GM21529 (cell line): ENCODE measurements around the gene ARFGEF3.
"Not testable (repeated sequence)": the region's sequence is repeated elsewhere in the genome, so short reads cannot be mapped to it uniquely, and the experiment has no call there.

Experiments
- ATAC-seq: cut with Tn5 transposase; IDR thresholded peaks from one replicate; pipeline ENCODE4 v1.9.1; 2021; ENCODE audit not compliant: unreplicated experiment

Gene ARFGEF3

GRCh38 chr6:138212530-138212929 is 50.8 kb downstream of the ARFGEF3 start:
- ATAC-seq, result not testable (repeated sequence)

- no peak for ATAC-seq
Measured at GRCh38 chr6:138215093-138215782, 53.5 kb downstream of the ARFGEF3 start.

DNA sequence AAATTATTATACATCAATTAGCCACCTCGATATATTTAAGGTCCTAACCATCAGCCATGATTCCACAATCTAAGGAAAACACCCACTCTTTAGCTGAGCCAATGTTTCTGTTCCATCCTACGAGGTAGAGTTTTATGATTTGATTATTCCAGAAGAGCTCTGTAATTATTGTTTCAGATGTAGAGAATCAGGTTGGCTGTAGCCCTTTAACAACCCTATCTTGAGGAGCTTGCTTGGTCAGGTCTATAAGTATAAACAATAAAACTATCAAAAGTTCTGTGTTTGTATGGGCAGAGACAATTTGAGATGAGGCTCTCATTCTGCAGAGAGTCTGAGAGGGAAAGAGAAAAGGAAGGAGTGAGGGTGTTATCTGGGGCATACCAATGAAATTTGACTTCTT is 56.7 kb downstream of the ARFGEF3 start, which contains the start of gene PBOV1:
TSS of gene PBOV1 (minus strand) at position 43 of the 400 bp plus-strand sequence. CDS start 96 bp downstream, outside the sequence.
- ATAC-seq, result no peak

GRCh38 chr6:138219398-138219797 is 57.7 kb downstream of the ARFGEF3 start:
- ATAC-seq, result no peak

GRCh38 chr6:138219901-138220300 is 58.2 kb downstream of the ARFGEF3 start:
- ATAC-seq, result no peak

DNA sequence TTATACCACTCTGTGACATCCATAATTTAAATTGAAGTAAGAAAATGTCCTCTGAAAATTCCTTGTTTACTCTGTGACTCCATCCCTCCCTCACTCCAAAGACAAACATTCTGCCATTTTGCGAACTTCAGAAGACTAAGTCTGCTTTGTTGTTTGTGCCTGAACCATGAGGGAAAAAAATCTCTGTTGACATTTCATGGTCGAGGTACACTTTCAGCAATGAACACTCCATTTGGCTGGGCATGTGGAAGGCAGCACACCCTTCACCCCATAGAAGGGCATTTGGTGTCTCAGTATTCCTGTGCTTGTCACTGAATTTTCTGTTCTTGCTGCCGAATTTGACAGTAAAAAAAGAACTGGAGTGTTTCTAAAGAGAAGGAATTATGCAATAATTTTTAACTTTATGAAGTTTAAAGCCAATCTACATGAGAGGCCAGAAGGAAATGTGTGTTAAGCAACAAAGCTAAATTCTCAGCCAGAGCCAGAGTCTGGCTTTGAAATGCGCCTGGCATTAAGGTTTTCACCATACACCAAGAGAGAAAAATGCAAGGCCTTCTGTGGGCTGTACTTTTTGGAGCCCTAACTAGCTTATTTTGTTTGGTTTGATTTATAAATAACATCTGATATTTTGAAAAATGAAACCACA is 61.3 kb downstream of the ARFGEF3 start:
- ATAC-seq, result no peak

DNA sequence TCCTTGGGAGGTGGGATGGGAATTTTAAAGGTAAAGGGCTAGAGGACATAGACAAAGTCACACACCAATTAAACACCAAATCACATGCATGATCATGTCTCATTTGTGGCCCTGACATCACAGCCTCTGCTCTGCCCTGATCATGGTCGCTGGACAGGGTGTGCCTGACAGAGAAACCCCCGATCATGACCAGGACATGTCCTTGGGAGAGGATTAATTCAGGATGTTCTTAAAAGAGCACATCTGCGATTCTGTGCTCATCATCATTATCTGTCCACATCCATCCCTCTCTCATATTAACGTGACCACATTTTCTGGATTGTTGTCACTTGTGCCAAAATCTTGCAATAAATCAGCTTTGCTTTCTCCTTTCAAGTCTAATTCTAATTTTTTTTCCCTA is 64.2 kb downstream of the ARFGEF3 start:
- ATAC-seq, result no peak

DNA sequence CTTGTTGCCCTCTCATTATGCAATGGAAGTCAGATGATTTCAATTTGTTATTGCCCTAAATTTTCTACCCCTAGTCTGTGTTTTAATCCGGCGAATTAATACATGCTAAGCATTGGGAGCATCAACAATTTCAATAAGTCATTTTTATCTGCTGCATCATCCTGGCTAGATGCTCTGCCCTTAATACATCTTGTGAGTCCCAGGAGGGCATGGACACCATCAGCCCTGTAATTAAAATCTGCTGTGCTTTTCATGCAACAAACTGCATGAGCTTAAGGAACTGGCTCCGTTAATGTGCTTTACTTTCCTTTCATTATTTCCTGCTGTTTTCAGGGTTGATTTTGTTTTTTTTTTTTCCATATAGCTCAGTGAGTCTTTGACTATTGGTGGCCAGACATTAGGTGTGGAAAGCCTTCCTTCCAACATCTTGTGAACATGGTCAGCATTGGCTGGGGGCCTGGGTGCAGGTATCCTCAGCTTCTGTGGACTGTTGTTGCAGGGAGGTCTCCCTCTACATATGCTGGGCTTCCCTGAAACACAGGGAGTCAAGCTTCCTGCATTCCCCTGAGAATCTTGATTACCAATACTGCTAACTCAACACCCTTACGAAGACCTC is 65.1 kb downstream of the ARFGEF3 start:
- no peak for ATAC-seq

DNA sequence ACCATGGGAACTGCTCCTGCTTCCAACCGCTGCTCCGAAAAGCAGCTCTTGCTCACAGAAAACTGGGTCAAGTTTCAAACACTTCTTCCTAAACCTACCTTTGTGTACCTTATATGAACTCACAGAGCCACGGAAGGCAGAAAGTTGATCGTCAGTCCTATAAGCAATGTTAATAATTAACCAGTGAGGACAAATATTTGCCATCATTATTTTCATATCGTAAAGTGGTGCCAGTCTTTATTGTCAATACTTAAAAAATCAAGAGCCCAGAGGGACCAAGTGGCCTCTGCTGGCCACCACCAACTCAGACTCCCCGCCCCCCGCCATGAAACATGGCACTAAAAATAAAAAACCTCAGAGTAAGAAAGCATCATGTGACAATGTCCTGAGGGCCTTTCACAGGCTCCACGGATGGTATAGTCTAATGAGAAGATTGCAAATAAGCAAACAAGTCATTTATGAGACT is 65.6 kb downstream of the ARFGEF3 start:
- ATAC-seq, result no peak

DNA sequence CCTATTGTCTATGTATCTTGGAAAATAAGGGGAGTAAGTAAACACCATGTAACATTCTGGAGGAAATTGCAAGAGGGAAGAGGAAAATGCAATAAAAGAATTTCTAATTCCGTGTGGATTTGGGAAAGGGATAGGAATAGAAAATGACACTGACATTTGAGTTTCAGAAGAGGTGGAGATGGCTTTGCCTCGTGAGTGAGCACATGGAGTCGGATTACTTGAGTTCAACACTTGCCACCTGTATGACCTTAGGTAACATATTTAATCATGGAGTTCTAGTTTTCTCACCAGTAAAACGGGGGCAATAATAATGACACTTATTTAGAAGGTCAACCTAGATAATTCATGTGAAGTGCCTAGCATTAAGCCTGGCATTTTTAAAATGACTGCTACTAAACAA is 67.3 kb downstream of the ARFGEF3 start:
- ATAC-seq, result no peak

GRCh38 chr6:138229663-138230179 is 68.0 kb downstream of the ARFGEF3 start:
- ATAC-seq, result no peak

- ATAC-seq, result no peak
Measured at GRCh38 chr6:138230221-138230620, 68.5 kb downstream of the ARFGEF3 start.

DNA sequence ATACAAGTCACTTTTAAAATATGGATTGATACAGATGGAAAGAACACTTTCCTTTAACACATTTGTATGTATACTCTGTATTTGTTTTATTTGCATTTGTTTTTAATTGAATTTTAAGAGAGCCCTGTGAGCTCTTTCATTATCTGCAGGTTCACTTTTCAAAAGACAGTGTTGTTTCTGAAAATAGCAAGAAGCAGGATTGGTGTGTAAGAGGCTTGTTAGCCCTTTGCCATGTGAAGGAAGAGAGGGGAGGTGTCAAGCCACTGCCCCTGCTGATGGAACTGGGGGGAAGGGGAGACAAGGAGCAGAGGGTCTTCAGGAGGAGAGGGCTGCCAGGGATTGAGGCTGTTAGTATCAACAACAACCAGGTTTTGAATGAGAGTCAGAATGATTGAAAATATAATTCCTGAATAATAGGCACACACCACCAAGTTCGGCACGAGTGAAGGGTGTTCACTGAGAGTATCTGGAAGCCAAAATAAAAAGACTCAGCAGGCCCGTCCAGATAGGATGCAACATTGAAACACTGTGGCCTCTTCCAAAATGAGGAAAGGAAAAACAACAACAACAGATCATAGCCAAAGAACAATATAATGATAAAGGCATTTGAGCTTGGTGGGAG is 69.1 kb downstream of the ARFGEF3 start:
- ATAC-seq, result no peak

- no peak for ATAC-seq
Measured at GRCh38 chr6:138231381-138231886, 69.7 kb downstream of the ARFGEF3 start.

DNA sequence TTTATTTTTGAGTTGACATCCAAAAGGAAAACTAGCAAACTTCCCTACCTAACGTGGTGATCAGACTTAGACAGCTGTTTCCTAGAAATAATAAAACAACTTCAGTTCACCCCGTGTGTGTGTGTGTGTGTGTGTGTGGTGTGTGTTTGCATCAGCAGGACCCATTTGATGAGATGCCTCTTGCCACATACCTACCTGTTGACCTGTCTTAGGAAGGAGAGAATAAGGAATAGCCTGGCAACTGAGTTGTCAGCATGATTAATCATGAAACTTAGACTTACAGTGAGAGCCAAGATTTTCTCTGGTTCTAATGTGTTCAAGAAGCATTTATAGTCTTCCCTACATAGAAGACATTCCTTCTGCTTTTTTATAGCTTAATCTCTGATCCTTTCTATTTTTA is 72.6 kb downstream of the ARFGEF3 start:
- ATAC-seq, result no peak

- no peak for ATAC-seq
Measured at GRCh38 chr6:138235205-138235604, 73.5 kb downstream of the ARFGEF3 start.

GRCh38 chr6:138235693-138236092 is 74.0 kb downstream of the ARFGEF3 start:
- no peak for ATAC-seq

DNA sequence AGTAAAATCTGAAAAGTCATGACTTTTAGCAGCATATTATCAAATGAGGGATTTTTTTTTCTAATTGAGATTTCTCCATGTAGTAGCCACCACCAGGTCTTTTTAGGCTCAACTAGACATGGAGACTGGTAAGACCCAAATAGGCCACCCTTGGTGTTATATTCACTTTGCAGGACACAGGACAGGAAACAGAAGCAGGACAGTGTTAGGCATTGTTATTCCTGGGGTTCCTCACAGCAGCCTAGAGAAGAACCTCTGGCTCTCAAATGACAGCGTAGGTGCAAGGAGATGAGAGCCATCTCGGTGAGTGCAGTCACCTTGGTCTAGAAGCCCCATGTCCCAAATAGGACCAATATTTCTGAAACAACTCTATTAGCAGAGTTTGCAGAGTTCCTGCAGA is 75.7 kb downstream of the ARFGEF3 start:
- ATAC-seq, result no peak

DNA sequence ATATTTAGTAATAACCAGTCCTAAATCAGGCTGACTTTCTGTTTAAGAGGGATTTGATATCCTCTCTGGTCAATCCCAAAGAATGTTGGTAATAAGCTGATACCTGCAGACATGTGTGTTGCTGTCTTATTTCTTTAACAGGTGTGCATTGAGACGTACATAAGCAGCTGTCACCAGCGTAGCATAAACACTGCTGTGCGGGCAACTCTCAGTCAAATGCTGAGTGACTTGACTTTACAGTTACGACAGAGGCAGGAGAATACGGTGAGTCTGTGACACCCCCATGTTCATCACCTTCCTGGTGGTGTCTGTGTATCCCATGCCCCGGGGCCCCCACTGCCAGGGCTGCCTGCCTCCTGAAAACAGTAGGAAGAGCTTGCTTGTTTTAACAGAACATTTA is 76.6 kb downstream of the ARFGEF3 start:
- no peak for ATAC-seq

DNA sequence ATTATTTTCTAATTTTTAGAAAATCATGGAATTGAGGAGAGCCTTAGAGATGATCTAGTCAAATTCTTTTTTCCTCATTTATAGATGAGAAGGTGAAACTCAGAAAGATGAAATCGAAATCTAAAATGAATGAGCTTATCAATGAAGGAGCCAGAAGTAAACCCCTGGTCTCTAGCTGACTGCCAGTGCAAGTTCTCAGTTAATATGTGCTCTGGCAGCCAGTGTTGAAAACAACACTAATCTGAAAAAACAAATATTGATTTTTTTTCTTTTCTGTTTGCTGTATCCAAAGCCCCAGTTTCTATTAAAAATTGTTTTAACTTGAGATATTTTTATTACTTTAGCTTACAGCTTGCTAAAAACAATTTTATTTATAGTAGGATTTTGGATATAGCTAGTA is 78.0 kb downstream of the ARFGEF3 start:
- no peak for ATAC-seq
